H1 (cell line): ENCODE measurements around the gene RPGRIP1. TPM values are rescaled to one million over a fixed set of nuclear protein-coding genes. Genes with fewer than 3 reads are reported as not detected.

ENCODE experiments used
- CTCF ChIA-PET: fragments of 300-600 bp; sonication (Branson Sonifier 250); formaldehyde crosslinking; loops from one replicate; lab custom pipeline; 2021; ENCODE audit not compliant: partially characterized antibody; lab: Charles Lee
- POLR2A ChIA-PET: fragments of 300-600 bp; sonication (Branson Sonifier 250); formaldehyde crosslinking; loops from one replicate; lab custom pipeline; 2021; ENCODE audit warnings: inconsistent platforms; ENCODE audit not compliant: partially characterized antibody; lab: Charles Lee
- DNase-seq, 2 experiments: peaks; one replicate each; pipeline versions ENCODE4 v3.0.0 to v3.0.0-alpha.2; 2010 to 2022; ENCODE audit warnings: low spot score in 2 of 2, low read depth in 1 of 2, mixed read lengths in 1 of 2
- FAIRE-seq: peaks from 2 replicates; lab custom pipeline; 2011; peaks lifted over from hg19 to GRCh38; lab: Jason Lieb, UNC
- H2AFZ ChIP-seq: 2 replicates; pipeline ENCODE4 v1.8.1; 2012; ENCODE audit warnings: low read length, inconsistent platforms
- H2AK5ac ChIP-seq: 2 replicates; pipeline ENCODE4 v1.6.1; 2013; ENCODE audit warnings: low read depth, low read length
- H2BK120ac ChIP-seq: replicated peaks from 2 replicates; pipeline ENCODE3; 2013; ENCODE audit warnings: low read depth, low read length, inconsistent platforms
- H2BK12ac ChIP-seq: 2 replicates; pipeline ENCODE4 v1.6.1; 2013; ENCODE audit warnings: low read depth, low read length
- H2BK15ac ChIP-seq: 2 replicates; pipeline ENCODE4 v1.6.1; 2013; ENCODE audit warnings: low read length
- H2BK20ac ChIP-seq: 2 replicates; pipeline ENCODE4 v1.6.1; 2013; ENCODE audit warnings: low read length
- H2BK5ac ChIP-seq: 2 replicates; pipeline ENCODE4 v1.6.1; 2013; ENCODE audit warnings: low read depth, low read length
- H3K14ac ChIP-seq: 2 replicates; pipeline ENCODE4 v1.6.1; 2013; ENCODE audit warnings: inconsistent platforms; ENCODE audit not compliant: insufficient read length
- H3K18ac ChIP-seq: 2 replicates; pipeline ENCODE4 v1.6.1; 2013; ENCODE audit warnings: low read length; ENCODE audit errors: extremely low read depth
- H3K23ac ChIP-seq: 2 replicates; pipeline ENCODE4 v1.6.1; 2013; ENCODE audit warnings: inconsistent platforms; ENCODE audit not compliant: insufficient read length
- H3K23me2 ChIP-seq: 2 replicates; pipeline ENCODE4 v1.6.1; 2013; ENCODE audit warnings: low read depth, low read length
- H3K27ac ChIP-seq: 2 replicates; pipeline ENCODE4 v1.6.1; 2011; ENCODE audit warnings: low read depth, low read length, inconsistent platforms
- H3K27me3 ChIP-seq, 4 experiments: replicated peaks in 1 of 4; 1 replicate in 1 of 4; 2 replicates in 3 of 4; pipeline versions ENCODE4 v1.6.1 to v1.8.1; 2011 to 2013; ENCODE audit warnings: low read length in 3 of 4, mild to moderate bottlenecking in 3 of 4, inconsistent platforms in 2 of 4, mixed read lengths in 2 of 4, moderate library complexity in 1 of 4; ENCODE audit not compliant: control insufficient read depth in 3 of 4, insufficient read depth in 3 of 4; ENCODE audit errors: extremely low read depth in 1 of 4
- H3K36me3 ChIP-seq, 4 experiments: 2 replicates each; pipeline versions ENCODE4 v1.6.1 to v1.8.1; 2011 to 2013; ENCODE audit warnings: mild to moderate bottlenecking in 4 of 4, low read length in 3 of 4, moderate library complexity in 2 of 4, control low read depth in 1 of 4, inconsistent platforms in 1 of 4; ENCODE audit not compliant: insufficient read depth in 4 of 4, control insufficient read depth in 2 of 4
- H3K4ac ChIP-seq: replicated peaks from 2 replicates; pipeline ENCODE3; 2013; ENCODE audit warnings: low read length, low read depth, mixed read lengths, inconsistent platforms; ENCODE audit not compliant: insufficient read length
- H3K4me1 ChIP-seq, 4 experiments: replicated peaks in 1 of 4; 1 replicate in 1 of 4; 2 replicates in 3 of 4; pipeline versions ENCODE4 v1.6.1 to v1.8.1; 2011 to 2013; ENCODE audit warnings: low read length in 3 of 4, inconsistent platforms in 2 of 4, mixed read lengths in 1 of 4; ENCODE audit not compliant: insufficient read depth in 4 of 4, control insufficient read depth in 3 of 4
- H3K4me2 ChIP-seq, 2 experiments: 2 replicates each; pipeline versions ENCODE4 v1.6.1 to v1.8.1; 2011 to 2013; ENCODE audit warnings: low read depth in 2 of 2, low read length in 2 of 2, control low read depth in 1 of 2, inconsistent platforms in 1 of 2, mild to moderate bottlenecking in 1 of 2; ENCODE audit not compliant: insufficient read depth in 1 of 2
- H3K4me3 ChIP-seq, 4 experiments: fragments of 200-600, 300-600 bp in 1 of 4; sonication (generic), shearing (Covaris generic), sonication (Bioruptor Twin) in 1 of 4; 2 replicates each; pipeline versions ENCODE4 v1.5.1 to v1.8.1; 2011 to 2016; ENCODE audit warnings: low read length in 4 of 4, low read depth in 3 of 4, control low read depth in 2 of 4, inconsistent platforms in 2 of 4, mild to moderate bottlenecking in 2 of 4, mixed read lengths in 1 of 4, moderate library complexity in 1 of 4; ENCODE audit not compliant: insufficient read depth in 2 of 4; ENCODE audit errors: extremely low read depth in 1 of 4
- H3K56ac ChIP-seq: replicated peaks from 2 replicates; pipeline ENCODE3; 2013; ENCODE audit warnings: low read depth, mild to moderate bottlenecking, mixed read lengths, low read length, inconsistent platforms; ENCODE audit not compliant: insufficient read length
- H3K79me1 ChIP-seq: 2 replicates; pipeline ENCODE4 v1.6.1; 2013; ENCODE audit warnings: low read depth, low read length, control low read depth
- H3K79me2 ChIP-seq, 2 experiments: 2 replicates each; pipeline versions ENCODE4 v1.6.1 to v1.8.1; 2012 to 2013; ENCODE audit warnings: low read length in 2 of 2, mild to moderate bottlenecking in 2 of 2, inconsistent platforms in 1 of 2; ENCODE audit not compliant: insufficient read depth in 2 of 2, control insufficient read depth in 1 of 2
- H3K9ac ChIP-seq, 4 experiments: replicated peaks in 1 of 4; 1 replicate in 1 of 4; 2 replicates in 3 of 4; pipeline versions ENCODE4 v1.6.1 to v1.8.1; 2011 to 2013; ENCODE audit warnings: low read depth in 3 of 4, low read length in 3 of 4, control low read depth in 2 of 4, mild to moderate bottlenecking in 2 of 4, moderate library complexity in 2 of 4, inconsistent platforms in 1 of 4; ENCODE audit errors: extremely low read depth in 1 of 4
- H3K9me3 ChIP-seq, 2 experiments: 2 replicates each; pipeline versions ENCODE4 v1.6.1 to v1.8.1; 2012 to 2013; ENCODE audit warnings: mild to moderate bottlenecking in 2 of 2, moderate library complexity in 2 of 2, control low read depth in 1 of 2, inconsistent platforms in 1 of 2, low read depth in 1 of 2, low read length in 1 of 2, mixed read lengths in 1 of 2; ENCODE audit not compliant: insufficient read depth in 2 of 2
- H4K20me1 ChIP-seq, 2 experiments: replicated peaks in 1 of 2; 2 replicates each; pipeline versions ENCODE3 to v1.8.1; 2011 to 2013; ENCODE audit warnings: inconsistent platforms in 2 of 2, low read length in 2 of 2, mild to moderate bottlenecking in 1 of 2; ENCODE audit not compliant: insufficient read depth in 2 of 2, control insufficient read depth in 1 of 2
- H4K5ac ChIP-seq: 2 replicates; pipeline ENCODE4 v1.6.1; 2013; ENCODE audit warnings: low read length, low read depth, mixed read lengths, inconsistent platforms; ENCODE audit not compliant: insufficient read length
- H4K8ac ChIP-seq: 2 replicates; pipeline ENCODE4 v1.8.0; 2013; ENCODE audit warnings: mild to moderate bottlenecking, moderate library complexity, low read length, inconsistent platforms; ENCODE audit not compliant: insufficient read depth; ENCODE audit errors: extremely low read depth
- H4K91ac ChIP-seq: replicated peaks from 2 replicates; pipeline ENCODE3; 2013; ENCODE audit warnings: low read length, mixed read lengths, inconsistent platforms; ENCODE audit not compliant: insufficient read length
- CEBPB ChIP-seq: IDR thresholded peaks from 2 replicates; pipeline ENCODE4 v1.6.1; 2012; ENCODE audit warnings: low read depth, low read length
- CHD2 ChIP-seq: IDR thresholded peaks from 2 replicates; pipeline ENCODE4 v1.6.1; 2012; ENCODE audit warnings: low read length, improper control_type of control experiment
- EZH2 ChIP-seq: fragments of 200-600 bp; sonication (generic); IDR thresholded peaks from 2 replicates; pipeline ENCODE4 v1.7.1; 2012; ENCODE audit warnings: low read depth, mild to moderate bottlenecking, moderate library complexity, low read length, inconsistent platforms; ENCODE audit not compliant: severe bottlenecking
- PHF8 ChIP-seq: fragments of 200-600 bp; sonication (generic); conservative IDR thresholded peaks from 2 replicates; pipeline ENCODE4 v1.7.1; 2012; ENCODE audit warnings: low read depth, mild to moderate bottlenecking, inconsistent platforms, low read length, moderate library complexity
- RAD21 ChIP-seq, 2 experiments: IDR thresholded peaks in 1 of 2; conservative IDR thresholded peaks in 1 of 2; 2 replicates each; pipeline ENCODE4 v1.6.1; 2011; ENCODE audit warnings: low read depth in 2 of 2, low read length in 2 of 2, improper control_type of control experiment in 1 of 2, inconsistent platforms in 1 of 2, mild to moderate bottlenecking in 1 of 2, moderate library complexity in 1 of 2
- SAP30 ChIP-seq: fragments of 300-600 bp; sonication (generic); IDR thresholded peaks from 2 replicates; pipeline ENCODE4 v1.7.1; 2012; ENCODE audit warnings: low read length, moderate library complexity, mild to moderate bottlenecking, inconsistent platforms; ENCODE audit not compliant: insufficient read depth, insufficient replicate concordance
- SIRT6 ChIP-seq: IDR thresholded peaks from one replicate; pipeline ENCODE4 v1.7.1; 2012; ENCODE audit warnings: low read length, inconsistent platforms
- SIX5 ChIP-seq: IDR thresholded peaks from 2 replicates; pipeline ENCODE4 v1.6.1; 2011; ENCODE audit warnings: mild to moderate bottlenecking, low read depth, low read length
- SP2 ChIP-seq: IDR thresholded peaks from 2 replicates; pipeline ENCODE4 v1.6.1; 2012; ENCODE audit warnings: mild to moderate bottlenecking, low read length, inconsistent platforms
- SUZ12 ChIP-seq: fragments of 200-600 bp; sonication (generic); IDR thresholded peaks from 2 replicates; pipeline ENCODE4 v1.6.1; 2012; ENCODE audit warnings: mild to moderate bottlenecking, inconsistent platforms, low read length, moderate library complexity, mixed read lengths
- TCF12 ChIP-seq: IDR thresholded peaks from 2 replicates; pipeline ENCODE4 v1.6.1; 2011; ENCODE audit warnings: low read depth, mild to moderate bottlenecking, low read length
- YY1 ChIP-seq: IDR thresholded peaks from 2 replicates; pipeline ENCODE4 v1.6.1; 2011; ENCODE audit warnings: low read depth, mild to moderate bottlenecking, low read length
- WGBS, 2 experiments: shearing (Covaris generic) in 1 of 2; methylation state at CpG; one replicate each; pipeline versions ENCODE4 v1.1.6 to v1.1.7; 2013 to 2015; ENCODE audit warnings: low lambda C conversion rate in 2 of 2, mixed read lengths in 2 of 2, inconsistent platforms in 1 of 2, low coverage in 1 of 2, missing lambda C conversion rate in 1 of 2; ENCODE audit not compliant: insufficient replicate concordance in 2 of 2, insufficient coverage in 1 of 2, insufficient read length in 1 of 2; ENCODE audit errors: extremely low coverage in 1 of 2, missing lambda C conversion rate in 1 of 2; 5-methylcytosine and 5-hydroxymethylcytosine counted together
- polyA plus RNA-seq, 7 experiments: library from polyadenylated mRNA; depleted of rRNA in 3 of 7; stranded (reverse) in 5 of 7; unstranded in 2 of 7; fragments of >200 nt in 5 of 7; fragments of 200-250 nt in 2 of 7; gene quantifications; 1 replicate in 5 of 7; 2 replicates in 1 of 7; 4 replicates in 1 of 7; pipeline versions ENCODE4 v1.2.1 to v1.2.3, GENCODE V29; 2011 to 2013; ENCODE audit warnings: missing spikeins in 2 of 7, mixed read lengths in 2 of 7
- total RNA-seq: library from RNA; stranded (reverse); fragmentation: NEBNext Ultra II Directional; extraction: Animal tissue kit (Norgen Biotek cat#: 25700); gene quantifications from 2 replicates; pipeline ENCODE4 v1.2.1, GENCODE V29; 2021
- TF ChIP-seq, protein P1 (sequence below): IDR thresholded peaks from 2 replicates; pipeline ENCODE4 v1.6.1; 2012; ENCODE audit warnings: low read length, inconsistent platforms

The RPGRIP1 gene
- total and polyA plus RNA-seq, 2 of the 8 experiments (the other 6 are each of a cell fraction or from before 2014, with no cell fraction given) = 0.36 to 0.65 TPM

DNA sequence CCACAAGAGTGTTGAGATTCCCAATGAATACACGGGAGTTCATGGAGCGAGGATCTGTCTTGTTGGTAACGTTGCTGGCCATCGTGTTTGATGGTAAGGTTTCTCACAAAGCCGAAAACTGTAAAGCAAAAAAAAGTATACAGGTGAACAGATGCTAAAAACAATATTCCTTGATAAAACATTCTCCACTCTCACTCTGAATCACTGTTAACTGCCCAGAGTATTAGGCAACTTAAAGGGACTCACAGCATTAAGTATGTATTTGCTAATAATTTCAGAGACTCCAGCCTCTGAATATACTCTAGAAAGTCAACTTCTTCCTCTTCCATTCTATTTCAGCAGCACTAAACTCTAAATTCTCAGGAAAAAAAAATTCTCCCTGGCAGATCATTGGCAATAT is 45.8 kb upstream of the RPGRIP1 start:
- Histone ChIP-seq H2BK15ac (no peak overlapping the region), H3K18ac (no peak overlapping the region), H3K27ac (no peak overlapping the region), H4K8ac (no peak overlapping the region), H3K4me2 (no peak overlapping the region), H2AK5ac (no peak overlapping the region), H2BK12ac (no peak overlapping the region), H3K23me2 (no peaks in the 10 kb centered on the region), H2BK120ac (no peak overlapping the region), H4K20me1 (peaks cover 19 to 26% of the 10 kb centered on the region in 2 experiments), H3K9me3 (no peaks in the 10 kb centered on the region), H2AFZ (no peak overlapping the region), H4K91ac (no peak overlapping the region), H3K4me3 (no peak overlapping the region), H3K9ac (no peak overlapping the region), H3K79me1 (no peaks in the 10 kb centered on the region; the same call in 1 of the 2 replicates), H4K5ac (no peak overlapping the region), H3K4ac (no peak overlapping the region), H3K23ac (no peak overlapping the region), H3K27me3 (no peaks in the 10 kb centered on the region), H3K56ac (no peak overlapping the region), H3K79me2 (peaks cover 12 to 100% of the 10 kb centered on the region in 2 experiments; a peak in 3 of 4 replicates), H2BK20ac (no peak overlapping the region), H2BK5ac (no peak overlapping the region), H3K14ac (no peak overlapping the region), H3K36me3 (peaks cover 17 to 94% (median 48%) of the 10 kb centered on the region in 4 experiments), H3K4me1 (no peaks in the 10 kb centered on the region)
- DNase-seq = no peak
- ChIA-PET CTCF (interaction anchor here (3.3 kb wide), 1 partner anchor 8 kb away, joined by 17 read pairs; no protein-coding TSS in a partner anchor), POLR2A (interaction anchor here (0.7 to 4.3 kb wide), 4 partner anchors 10 to 33 kb away, joined by 3 to 60 read pairs (median 6); no protein-coding TSS in a partner anchor)
- FAIRE-seq = no peak
- WGBS, 2 experiments = 94% methylated on average over 5 of the region's 5 CpGs; no CpG with 5 or more reads in 1 of the 2 experiments
- TF ChIP-seq YY1 = no peak
- no peak for TF ChIP-seq SAP30
- TF ChIP-seq RAD21 (IDR thresholded peaks at IDR 0.05 in 1 of 2, conservative IDR thresholded peaks at IDR 0.05 in 1 of 2; ENCODE audit: low read depth in 2 of 2, low read length in 2 of 2) = no peak
- TF ChIP-seq, protein P1, sequence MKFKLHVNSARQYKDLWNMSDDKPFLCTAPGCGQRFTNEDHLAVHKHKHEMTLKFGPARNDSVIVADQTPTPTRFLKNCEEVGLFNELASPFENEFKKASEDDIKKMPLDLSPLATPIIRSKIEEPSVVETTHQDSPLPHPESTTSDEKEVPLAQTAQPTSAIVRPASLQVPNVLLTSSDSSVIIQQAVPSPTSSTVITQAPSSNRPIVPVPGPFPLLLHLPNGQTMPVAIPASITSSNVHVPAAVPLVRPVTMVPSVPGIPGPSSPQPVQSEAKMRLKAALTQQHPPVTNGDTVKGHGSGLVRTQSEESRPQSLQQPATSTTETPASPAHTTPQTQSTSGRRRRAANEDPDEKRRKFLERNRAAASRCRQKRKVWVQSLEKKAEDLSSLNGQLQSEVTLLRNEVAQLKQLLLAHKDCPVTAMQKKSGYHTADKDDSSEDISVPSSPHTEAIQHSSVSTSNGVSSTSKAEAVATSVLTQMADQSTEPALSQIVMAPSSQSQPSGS = no peak
- no peak for TF ChIP-seq SIRT6
- no peak for TF ChIP-seq PHF8
- no peak for TF ChIP-seq EZH2
- TF ChIP-seq CHD2 = no peak
- TF ChIP-seq TCF12 = no peak
- no peak for TF ChIP-seq CEBPB
- no peak for TF ChIP-seq SIX5
- no peak for TF ChIP-seq SUZ12
- no peak for TF ChIP-seq SP2
